GM19395 (cell line): ENCODE results near the gene EPN2.

Source experiments
- ATAC-seq: cut with Tn5 transposase; IDR thresholded peaks from one replicate; pipeline ENCODE4 v1.9.1; 2021; ENCODE audit warnings: mild to moderate bottlenecking, moderate library complexity; ENCODE audit not compliant: unreplicated experiment

EPN2 gene

DNA sequence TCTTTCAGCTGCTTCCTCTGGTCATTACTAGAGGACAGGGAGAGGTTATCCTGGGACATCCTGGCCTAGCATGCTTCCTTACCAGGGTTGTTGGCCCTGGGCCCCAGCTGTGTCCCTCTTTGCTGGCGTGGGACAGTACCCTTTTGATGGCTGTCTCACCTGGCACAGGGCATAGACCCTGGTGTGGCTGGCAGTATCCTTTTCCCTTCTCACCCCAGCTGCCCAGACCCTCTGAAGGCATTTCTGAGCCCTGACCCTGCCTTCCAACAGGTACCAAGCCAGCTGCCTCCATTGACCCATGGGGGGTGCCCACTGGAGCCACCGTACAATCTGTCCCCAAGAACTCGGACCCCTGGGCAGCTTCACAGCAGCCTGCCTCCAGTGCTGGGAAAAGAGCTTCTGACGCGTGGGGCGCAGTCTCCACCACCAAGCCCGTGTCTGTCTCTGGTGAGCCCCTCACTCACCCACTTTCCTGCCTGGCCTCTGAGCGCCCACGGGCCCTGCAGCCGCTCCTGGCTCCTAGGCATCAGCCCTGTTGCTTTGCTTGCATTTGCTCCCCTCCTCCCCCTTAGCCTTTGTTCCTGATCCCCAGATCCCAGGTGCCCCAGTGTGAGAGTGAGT lies 91.4 kb downstream of the EPN2 start:
- ATAC-seq: no peak

DNA sequence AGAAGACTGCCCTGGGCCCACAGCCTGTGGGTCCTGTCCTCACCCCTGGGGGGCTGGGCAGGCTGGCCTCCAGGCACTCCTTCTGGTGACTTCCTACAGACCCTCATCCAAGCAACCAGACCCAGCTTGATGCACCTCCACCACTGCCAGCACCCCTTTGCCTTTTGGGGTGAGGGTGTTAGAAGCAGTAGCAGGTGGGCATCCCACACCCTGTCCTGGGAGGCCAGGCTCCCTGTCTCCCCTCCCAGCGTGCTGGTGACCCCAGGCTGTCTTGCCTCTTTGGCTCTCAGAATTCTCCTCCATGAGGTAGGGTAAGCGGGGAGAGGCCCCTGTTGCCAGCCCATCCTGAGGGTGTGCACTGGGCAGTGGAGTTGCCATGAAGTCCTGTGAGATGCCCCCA lies 92.0 kb downstream of the EPN2 start:
- no peak for ATAC-seq

DNA sequence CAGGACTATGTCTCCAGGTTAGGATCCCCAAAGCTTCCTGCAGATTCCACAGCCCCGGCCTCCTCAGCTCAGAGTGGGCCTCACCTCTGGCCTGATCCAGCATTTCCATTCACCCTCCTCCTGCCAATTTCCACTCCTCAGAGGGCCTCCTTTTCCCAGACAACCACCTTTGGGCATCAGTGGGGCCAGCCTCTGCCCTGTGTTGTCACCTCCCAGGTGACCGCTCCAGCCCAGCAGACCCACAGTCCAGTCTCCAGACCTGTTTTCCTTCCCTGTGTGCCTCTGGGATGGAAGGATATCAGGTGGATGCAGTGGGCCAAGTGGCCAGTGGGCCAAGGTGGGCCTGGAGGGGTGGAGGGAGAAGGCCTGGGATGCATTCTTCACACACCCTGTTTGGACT lies 92.7 kb downstream of the EPN2 start:
- no peak for ATAC-seq

DNA sequence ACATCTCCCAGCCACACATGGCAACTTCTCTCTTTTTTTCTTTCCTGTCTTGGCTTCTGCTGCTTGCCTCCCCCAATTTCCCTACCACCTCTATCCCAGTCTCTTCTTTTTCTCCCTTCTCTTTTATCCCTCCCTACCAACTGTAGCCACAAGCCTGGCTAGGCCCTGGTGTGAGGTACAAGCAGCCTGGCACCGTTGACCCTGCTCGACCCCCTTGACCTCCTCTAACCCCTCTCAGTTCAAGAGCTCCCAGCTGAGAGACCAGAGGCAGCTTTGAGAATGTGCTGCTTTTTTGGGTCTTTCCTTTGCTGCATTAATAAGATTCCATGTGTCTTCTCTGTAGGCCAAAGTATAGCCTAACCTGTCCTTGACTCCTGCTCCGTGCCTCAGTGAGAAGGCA lies 93.1 kb downstream of the EPN2 start:
- ATAC-seq: no peak

DNA sequence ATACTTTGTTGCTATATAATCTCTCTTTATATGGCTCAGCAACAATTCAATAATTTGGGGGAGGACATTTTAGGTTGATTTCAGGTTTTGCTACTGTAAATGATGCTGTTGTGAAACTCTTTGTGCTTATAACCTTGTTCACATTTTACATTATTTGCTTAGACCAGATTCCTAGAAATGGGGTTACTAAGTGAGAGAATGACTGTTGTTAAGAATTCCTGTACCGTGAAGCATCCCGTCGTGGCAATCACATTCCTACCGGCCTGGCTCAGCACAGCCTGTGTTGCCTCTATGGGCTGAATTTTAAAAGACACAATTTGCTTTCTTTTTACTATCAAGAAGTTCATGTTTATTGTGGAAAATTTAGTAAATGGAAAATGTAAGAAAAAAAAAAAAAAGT lies 94.0 kb downstream of the EPN2 start:
- ATAC-seq: no peak

DNA sequence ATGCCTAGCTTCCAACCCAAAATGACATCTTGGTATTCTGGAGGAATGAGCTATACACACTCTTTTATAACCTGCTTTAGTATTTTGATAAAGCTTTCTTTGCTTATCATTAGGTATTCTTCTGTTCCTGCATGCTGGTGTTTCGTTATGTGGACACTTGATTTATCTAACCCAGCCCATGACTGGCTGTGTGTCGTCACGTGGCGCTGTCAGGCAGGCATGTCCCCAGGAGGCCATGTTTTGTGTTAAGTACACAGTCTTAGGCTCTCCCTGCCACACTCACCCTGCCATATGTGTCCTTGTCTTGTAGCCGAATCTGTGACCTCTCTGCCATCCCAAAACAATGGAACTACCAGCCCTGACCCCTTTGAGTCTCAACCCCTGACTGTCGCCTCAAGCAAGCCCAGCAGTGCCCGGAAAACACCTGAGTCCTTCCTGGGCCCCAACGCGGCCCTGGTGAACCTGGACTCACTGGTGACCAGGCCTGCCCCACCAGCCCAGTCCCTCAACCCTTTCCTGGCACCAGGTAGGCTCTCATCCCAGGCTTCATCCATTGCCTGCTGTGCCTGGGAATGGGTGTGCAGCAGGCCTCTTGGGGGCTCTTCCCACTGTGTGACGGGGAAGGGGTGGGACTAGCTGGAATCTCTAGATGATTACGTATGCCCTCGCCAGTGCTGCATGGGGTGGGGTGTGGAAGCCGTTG lies 94.5 kb downstream of the EPN2 start:
- ATAC-seq: no peak

DNA sequence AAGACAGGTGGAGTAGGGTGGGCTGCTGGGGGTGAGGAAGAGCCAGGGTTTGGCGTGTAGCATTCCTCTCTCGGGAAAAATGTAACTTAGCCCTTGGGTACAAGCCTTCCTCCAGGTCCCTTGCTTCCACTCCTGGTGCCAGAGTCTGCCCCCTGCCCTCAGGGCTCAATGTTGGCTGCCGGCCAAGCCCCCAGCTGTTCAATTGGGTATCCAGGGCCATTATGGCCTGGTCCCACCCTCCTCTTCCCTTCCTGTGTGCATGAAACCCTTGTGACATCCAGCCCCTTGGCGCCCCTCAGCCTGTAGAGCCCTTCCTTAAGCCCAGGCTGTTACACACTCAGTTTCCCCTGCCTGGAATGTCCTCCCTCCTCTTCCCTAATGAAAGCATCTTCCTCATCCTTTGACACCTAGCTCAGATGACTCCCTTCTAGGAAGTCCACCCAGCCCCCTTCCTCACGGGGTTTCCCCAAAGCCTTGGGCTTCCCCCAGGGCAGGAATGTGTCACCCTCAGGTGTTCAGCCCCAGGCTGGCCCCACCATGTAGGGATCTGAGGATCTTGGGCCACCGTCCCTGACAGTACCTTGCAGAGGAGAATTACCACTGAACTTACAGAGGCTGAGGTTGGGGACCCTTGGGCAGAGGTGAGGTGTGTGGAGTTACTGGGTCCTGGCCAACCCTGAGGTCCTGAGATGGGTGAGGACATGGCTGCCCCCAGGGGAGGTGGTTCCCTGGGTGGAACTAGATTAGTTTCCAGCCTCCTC lies 95.4 kb downstream of the EPN2 start:
- ATAC-seq: no peak

DNA sequence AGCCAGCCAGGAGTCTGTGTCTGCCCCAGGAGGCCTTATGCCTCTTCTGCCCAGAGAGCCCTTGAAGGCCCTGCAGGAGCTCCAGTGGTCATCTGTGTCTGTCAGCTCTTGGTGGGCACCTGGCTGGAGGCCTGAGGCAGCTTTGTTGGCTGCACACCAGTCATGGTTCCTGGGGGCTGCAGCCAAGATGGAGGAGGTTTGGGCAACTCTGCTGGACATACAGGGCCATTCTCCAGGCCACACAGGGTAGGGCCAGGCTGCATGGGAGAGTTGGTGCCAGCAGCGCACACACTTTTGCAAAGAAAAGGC lies 95.9 kb downstream of the EPN2 start:
- no peak for ATAC-seq

DNA sequence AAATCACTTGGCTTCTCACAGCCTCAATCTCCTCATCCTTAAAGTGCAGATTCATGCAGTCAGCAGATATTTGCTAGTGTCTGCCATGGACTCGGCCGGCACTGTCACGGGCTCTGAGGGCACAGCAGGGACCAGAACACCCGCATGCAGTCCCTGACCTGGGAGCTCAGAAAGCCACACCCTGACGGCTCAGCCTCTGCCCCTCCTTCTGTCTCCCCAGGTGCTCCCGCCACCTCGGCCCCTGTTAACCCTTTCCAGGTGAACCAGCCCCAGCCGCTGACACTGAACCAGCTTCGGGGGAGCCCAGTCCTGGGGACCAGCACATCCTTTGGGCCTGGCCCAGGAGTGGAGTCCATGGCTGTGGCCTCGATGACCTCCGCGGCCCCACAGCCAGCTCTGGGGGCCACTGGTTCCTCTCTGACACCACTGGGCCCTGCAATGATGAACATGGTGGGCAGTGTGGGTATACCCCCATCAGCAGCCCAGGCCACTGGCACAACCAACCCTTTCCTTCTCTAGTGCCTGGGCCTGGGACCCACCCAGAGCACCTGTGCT lies 96.6 kb downstream of the EPN2 start:
- ATAC-seq: no peak

DNA sequence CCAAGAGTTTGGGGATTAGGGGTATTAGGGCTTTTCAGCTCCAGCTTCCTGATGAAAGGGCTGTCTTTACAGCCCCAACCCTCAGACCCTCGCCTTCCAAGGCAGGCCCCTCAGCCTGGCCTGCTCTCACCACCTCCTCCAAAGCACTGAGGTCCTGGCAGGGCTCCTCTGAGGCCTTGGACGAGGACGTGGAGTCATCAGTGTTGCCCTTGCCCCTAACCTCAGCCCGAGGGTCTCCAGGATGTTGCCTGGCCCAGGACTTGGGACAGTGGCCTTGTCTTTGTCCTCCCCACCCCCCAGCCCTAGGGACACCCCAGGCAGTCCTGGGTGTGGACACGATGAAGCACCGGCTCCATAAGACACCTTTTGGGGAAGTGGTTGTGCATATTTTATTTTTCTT lies 97.2 kb downstream of the EPN2 start:
- no peak for ATAC-seq

DNA sequence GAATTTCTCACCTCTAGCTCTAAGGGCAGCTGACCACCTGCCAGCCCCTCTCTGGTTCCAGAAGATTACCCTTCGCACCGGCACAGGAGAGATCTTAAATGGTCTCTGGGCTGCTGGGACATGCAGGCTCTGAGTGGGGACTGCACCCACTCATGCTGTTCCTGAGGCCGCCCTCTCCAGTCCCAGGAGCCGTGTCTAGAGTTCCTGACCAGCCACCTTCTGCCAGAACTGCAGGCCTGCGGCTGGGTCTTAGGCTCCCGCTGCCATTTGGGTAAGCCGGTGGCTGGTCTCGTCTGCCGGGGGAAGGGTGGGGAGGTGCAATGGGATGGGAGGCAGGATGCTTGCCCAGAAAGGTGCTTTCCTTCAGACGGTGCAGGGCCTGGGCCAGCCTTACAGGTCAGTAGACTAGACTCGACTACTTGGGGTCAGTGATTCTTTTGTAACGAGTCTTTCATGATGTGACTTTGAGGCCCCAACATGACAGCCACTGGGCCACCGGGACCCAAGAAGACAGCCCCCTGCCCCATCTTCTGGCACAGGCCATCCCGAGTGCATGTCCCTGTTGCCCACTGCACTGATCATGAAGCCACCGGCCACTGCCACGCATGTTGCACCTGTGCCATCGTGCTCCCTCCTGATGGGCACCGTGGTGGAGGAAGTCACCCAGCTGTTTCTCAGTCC lies 98.9 kb downstream of the EPN2 start:
- ATAC-seq: no peak

DNA sequence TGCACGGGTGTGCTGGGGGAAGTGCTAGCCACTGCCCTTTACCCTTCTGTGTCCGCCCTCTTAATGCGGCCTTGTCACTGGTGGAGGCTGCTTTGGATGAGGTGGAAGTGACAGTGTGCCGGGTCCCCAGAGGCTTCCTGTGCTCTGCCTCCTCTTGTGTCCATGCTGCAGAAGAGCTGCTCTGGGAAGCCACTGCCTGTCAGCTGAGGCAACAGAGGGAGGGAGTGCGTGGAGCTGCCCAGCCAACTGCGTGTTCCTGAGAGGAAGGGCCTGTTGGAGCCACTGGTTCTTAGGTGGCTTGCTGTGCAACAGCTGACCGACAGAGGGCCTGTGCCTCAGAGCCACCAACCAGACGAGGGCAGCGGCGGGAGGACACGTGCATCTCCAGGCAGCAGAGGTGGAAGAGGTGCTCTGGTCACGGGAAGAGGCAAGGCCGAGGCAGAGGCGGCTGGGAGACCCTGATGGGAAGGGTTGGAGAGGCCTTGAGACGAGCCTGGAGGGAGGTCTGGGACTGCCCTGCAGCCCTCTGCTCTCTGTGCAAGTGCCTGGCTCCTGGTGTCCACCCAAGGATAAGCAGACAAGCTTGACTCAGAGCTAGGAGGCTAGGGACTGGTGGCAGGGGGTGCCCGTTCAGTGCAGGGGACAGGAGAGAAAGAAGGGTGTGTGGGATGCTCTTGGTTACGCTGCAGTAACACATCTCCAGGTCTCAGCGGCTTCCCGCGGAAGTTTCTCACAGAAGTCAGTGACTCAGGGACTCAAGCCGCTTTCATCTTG lies 100.0 kb downstream of the EPN2 start:
- no peak for ATAC-seq

DNA sequence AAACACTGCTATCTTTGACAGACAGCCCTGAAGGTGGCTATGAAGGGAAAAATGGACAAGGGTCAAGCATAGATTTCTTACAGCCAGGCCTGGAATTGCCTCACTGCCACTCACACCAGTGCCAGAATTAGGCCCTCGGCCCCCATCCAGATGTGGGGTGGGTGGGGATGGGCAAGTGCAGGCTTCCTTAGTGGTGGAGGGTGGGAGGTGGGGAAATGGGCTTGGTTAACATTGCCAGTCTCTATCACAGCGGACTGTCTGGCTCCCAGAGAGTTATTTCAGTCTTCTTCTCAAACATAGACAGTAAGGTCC lies 100.5 kb downstream of the EPN2 start:
- no peak for ATAC-seq

DNA sequence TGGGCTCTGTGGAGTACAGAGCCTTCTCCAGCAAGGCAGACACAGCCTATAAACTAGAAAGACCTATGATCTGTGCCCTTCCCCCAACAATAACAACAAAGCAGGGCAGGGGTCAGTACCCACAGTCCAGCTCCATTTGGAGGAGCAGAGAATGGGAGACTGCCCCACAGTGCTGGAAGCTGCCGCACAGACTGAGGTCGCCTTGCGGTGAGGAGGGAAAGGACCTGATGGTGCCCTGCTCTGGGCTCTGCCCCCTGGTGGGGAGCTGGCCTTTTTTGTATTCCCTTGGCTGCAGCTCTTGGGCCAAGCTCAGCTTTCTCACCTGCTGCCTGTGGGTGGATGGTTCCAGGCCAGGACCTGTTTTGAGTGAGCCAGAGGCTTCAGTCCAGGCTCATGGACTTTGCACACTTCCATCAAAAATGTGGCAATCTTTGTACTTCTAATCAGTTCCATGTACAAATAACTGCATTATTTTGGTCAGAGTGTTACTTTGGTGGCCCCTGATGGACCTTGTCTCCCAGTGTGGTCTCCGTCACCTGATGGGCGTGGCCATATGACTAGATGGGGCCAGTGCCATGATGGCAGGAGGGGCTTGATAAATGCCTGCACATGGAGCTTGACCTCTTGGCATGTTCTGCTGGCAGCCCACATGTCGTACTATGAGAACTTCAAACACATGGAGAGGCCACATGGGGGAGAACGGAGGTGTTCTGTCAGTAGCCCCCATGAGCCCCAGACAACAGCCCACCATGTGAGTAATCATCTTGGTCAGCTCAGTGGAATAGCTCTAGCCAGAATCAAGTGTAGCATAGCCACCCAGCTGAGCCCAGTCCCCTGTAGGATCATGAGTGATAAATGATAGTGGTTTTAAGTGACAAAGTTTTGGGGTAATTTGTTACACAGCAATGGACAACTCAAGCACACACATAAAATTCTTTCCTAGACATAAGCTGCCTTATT lies 101.1 kb downstream of the EPN2 start:
- ATAC-seq: no peak

DNA sequence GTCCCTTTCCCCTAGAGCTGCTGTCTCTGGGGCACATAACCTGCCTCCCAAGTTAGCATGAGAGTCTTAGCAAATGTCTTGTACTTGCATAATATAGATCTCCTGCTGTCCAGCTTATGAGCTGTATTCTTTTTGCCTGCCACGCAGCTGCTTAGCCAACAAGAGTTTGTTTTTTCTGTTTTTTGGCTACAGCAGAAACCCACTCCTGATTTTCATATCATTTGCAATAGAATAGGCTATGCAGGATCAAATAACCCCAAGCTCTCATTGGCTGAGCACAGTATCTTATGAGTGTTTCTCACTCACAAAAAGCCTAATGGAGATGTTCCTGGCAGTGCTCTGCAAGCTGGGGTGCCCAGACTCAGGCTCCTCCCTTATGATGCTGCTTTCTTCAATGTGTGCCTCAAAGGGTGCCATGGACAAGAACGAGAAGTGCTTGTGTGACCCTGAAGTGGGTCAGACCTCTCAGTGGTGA lies 102.2 kb downstream of the EPN2 start:
- ATAC-seq: no peak

DNA sequence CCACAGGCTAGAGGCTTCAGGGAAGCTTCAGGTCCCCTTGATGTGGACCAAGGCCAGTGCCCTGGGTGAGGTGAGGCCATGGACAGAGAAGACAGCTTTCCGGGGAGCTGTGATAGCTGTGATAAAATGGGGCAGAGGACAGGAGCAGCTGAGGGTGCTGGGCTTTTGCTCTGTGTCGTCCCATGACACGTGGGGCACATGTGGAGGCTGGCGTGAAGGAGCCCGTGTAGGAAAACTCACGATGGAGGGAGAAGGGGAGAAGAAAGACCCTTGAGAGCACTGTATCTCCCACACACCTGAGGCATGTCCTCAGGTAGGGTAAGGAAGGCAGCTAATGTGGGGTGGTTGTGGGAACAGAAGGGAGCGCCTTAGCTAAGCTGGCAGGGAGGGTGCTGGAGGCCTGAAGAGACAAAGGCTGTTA lies 104.1 kb downstream of the EPN2 start:
- ATAC-seq: no peak

DNA sequence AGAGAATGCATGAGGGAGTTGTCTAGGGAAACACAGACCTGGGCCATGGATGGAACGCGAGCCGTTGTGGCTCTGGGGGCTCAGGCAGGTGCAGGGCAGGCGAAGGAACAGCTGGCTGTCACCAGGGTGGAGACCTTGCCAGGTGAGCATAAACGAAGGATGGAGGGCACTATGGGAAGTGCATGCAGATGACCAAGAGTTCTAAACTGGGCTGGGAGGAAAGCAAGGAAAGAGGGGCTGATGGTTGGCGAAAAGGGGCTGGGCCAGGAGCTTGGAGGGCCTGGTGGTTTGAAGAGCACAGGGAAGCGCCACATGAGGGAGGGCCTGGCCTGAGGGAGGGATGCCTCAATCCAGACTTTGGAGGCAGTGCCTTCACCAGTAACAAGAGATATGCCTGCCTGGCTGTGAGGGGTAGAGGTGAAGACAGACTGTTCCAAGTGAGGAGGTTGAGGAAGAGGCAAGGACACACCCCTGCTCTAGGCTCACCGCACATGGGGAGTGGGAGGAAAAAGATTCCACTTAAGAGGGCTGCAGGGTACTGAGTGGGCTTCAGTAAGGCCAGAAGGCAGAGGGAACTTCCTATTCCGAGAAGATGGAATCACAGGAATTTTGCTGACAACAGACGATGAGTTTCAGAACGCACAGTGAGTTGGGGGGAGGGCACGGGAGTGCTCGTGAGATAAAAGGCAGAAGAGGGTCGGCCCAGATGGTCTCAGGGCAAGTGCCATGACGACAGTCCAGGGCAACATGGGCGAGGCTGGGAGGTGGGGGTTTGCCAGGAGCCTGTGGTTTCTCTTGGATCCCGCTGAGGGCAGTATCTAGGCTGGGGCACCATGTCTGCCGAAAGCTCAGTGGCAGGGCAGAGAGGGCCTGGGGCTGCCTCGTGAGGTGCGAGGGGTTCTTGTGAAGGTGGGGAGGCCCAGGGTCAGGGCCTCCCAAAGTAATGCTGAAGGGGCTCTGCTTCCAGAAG lies 104.8 kb downstream of the EPN2 start:
- no peak for ATAC-seq

DNA sequence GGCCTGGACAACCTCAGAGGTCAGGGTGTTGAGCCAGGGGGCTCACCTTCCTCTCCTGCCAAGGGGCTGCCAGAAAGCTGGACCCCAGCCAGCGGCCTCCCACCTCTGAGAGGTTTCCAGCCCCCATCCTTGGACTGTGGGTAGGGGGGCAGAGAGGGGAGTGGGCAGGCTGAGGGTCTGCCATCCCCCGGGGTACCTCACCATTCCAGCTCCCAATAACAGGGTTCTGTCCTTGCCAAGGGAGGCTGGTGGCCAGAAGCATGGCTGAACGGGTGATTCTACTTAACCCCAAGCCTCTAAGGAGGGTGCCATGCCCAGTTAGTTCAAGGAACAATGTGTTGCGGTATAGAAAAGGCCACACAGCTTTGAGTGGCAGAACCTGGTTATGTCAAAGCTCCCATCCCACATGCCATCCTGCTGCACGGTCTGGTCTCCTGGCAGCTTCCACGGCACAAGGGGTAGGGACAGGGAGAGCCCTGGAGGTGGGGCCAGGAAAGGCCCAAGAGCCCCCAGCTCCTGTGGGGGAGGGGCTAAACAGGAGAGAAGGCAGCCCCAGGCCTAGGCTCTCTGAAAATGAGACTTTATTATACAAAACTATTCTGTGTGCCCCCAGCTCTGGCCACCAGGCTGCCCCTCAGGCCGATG lies 105.6 kb downstream of the EPN2 start:
- no peak for ATAC-seq
